Spleen (tissue), 7 donors: ENCODE results near the gene LPCAT1.
A peak's percentile ranks its signal among the peaks of the same experiment; 100 is the strongest.

Experiments
- CTCF ChIP-seq, 11 experiments: fragments of 200-600 bp in 7 of 11; fragments of 450-650 bp in 4 of 11; sonication (generic) in 4 of 11; IDR thresholded peaks in 8 of 11; conservative IDR thresholded peaks in 3 of 11; 1 replicate in 7 of 11; 2 replicates in 4 of 11; pipeline versions ENCODE4 v1.4.0 to v1.8.0; 2016 to 2021; ENCODE audit warnings: antibody characterized with exemption in 11 of 11, inconsistent platforms in 4 of 11, mild to moderate bottlenecking in 1 of 11
- POLR2A ChIP-seq, 3 donors: fragments of 450-650 bp; IDR thresholded peaks; one replicate each; pipeline ENCODE4 v1.5.1; 2017; ENCODE audit warnings: antibody characterized with exemption in 3 of 3, mild to moderate bottlenecking in 1 of 3
- POLR2AphosphoS5 ChIP-seq, 3 donors: sonication (generic); formaldehyde crosslinking; IDR thresholded peaks; one replicate each; pipeline ENCODE4 v1.5.1; 2017; ENCODE audit warnings: antibody characterized with exemption in 3 of 3
- donor health status: DM: no; HTN: no; CAD: no; lungs with moderate emphysema.
- donor health status: DM: no; HTN: no; CAD: no.
- donor health status: DM: no; HTN: no; CAD: no.

- no peak for TF ChIP-seq POLR2A (IDR thresholded peaks at IDR 0.05)
- no peak for TF ChIP-seq CTCF (IDR thresholded peaks at IDR 0.05 in 8 of 11, conservative IDR thresholded peaks at IDR 0.05 in 3 of 11)
- peak; percentile 56 to 80 (median 61) for TF ChIP-seq POLR2AphosphoS5 (IDR thresholded peaks at IDR 0.05)
These were observed 63.6 kb downstream of the LPCAT1 start for GRCh38 chr5:1460054-1460682.
